WTC11 (cell line): ENCODE data around the gene MPI. TPM values are rescaled to one million over a fixed set of nuclear protein-coding genes. Genes with fewer than 3 reads are reported as not detected.

Source experiments
- ATAC-seq: fragments of 200-7000 bp; cut with Tn5 transposase; 2 replicates; pipeline ENCODE4 v1.10.0; 2021; ENCODE audit warnings: mild to moderate bottlenecking, moderate library complexity
- CTCF ChIA-PET: fragments of 300-600 bp; sonication (Branson Sonifier 250); formaldehyde crosslinking; loops from one replicate; lab custom pipeline; 2021; ENCODE audit warnings: antibody characterized with exemption; lab: Charles Lee
- POLR2A ChIA-PET: fragments of 350-600 bp; sonication (Branson Sonifier 250); formaldehyde crosslinking; loops from one replicate; lab custom pipeline; 2021; ENCODE audit warnings: antibody characterized with exemption; lab: Charles Lee
- DNase-seq: peaks from one replicate; pipeline ENCODE4 v3.0.0; 2021; ENCODE audit warnings: low spot score
- H3K27ac Mint-ChIP-seq: 2 replicates; pipeline ENCODE4 v1.8.0; 2021; ENCODE audit warnings: mixed read lengths
- H3K27me3 Mint-ChIP-seq: 2 replicates; pipeline ENCODE4 v1.8.0; 2021; ENCODE audit warnings: low read depth, mild to moderate bottlenecking, moderate library complexity, mixed read lengths
- H3K36me3 Mint-ChIP-seq: 2 replicates; pipeline ENCODE4 v1.8.0; 2021; ENCODE audit warnings: mixed read lengths
- H3K4me1 Mint-ChIP-seq: 2 replicates; pipeline ENCODE4 v1.8.0; 2022; ENCODE audit warnings: mixed read lengths
- H3K4me3 Mint-ChIP-seq: 2 replicates; pipeline ENCODE4 v1.8.0; 2021; ENCODE audit warnings: mild to moderate bottlenecking, moderate library complexity, mixed read lengths
- H3K9me3 Mint-ChIP-seq: 2 replicates; pipeline ENCODE4 v1.8.0; 2021; ENCODE audit warnings: mixed read lengths
- CREB1 ChIP-seq: sonication (generic); formaldehyde crosslinking; IDR thresholded peaks from 2 replicates; pipeline ENCODE4 v1.8.0; 2023; ENCODE audit warnings: mild to moderate bottlenecking, missing genetic modification reagents
- CREM ChIP-seq: sonication (generic); formaldehyde crosslinking; IDR thresholded peaks from 2 replicates; pipeline ENCODE4 v1.8.1; 2022; ENCODE audit warnings: mild to moderate bottlenecking, missing genetic modification reagents, moderate library complexity
- FOXJ3 ChIP-seq: sonication (generic); formaldehyde crosslinking; IDR thresholded peaks from 2 replicates; pipeline ENCODE4 v1.9.0; 2021; ENCODE audit warnings: missing genetic modification reagents, mild to moderate bottlenecking, borderline replicate concordance
- GTF2I ChIP-seq: fragments of 250-450 bp; sonication (Bioruptor Pico); conservative IDR thresholded peaks from 2 replicates; pipeline ENCODE4 v1.4.0; 2021; ENCODE audit warnings: mild to moderate bottlenecking
- IRF2 ChIP-seq: sonication (generic); formaldehyde crosslinking; IDR thresholded peaks from 2 replicates; pipeline ENCODE4 v1.8.0; 2022; ENCODE audit warnings: low read depth, missing genetic modification reagents, borderline replicate concordance
- JUN ChIP-seq: sonication (generic); formaldehyde crosslinking; IDR thresholded peaks from 2 replicates; pipeline ENCODE4 v1.8.0; 2023; ENCODE audit warnings: mild to moderate bottlenecking, missing genetic modification reagents
- MYBL2 ChIP-seq: sonication (generic); formaldehyde crosslinking; IDR thresholded peaks from 2 replicates; pipeline ENCODE4 v1.8.1; 2023; ENCODE audit warnings: mild to moderate bottlenecking, moderate library complexity, missing genetic modification reagents
- NR2C2 ChIP-seq: sonication (generic); formaldehyde crosslinking; IDR thresholded peaks from 2 replicates; pipeline ENCODE4 v1.8.0; 2022; ENCODE audit warnings: mild to moderate bottlenecking, missing genetic modification reagents
- RORB ChIP-seq: fragments of 250-450 bp; sonication (Bioruptor Pico); IDR thresholded peaks from 2 replicates; pipeline ENCODE4 v1.9.0; 2021; ENCODE audit warnings: mild to moderate bottlenecking
- SMAD4 ChIP-seq: sonication (generic); formaldehyde crosslinking; IDR thresholded peaks from 2 replicates; pipeline ENCODE4 v1.8.0; 2022; ENCODE audit warnings: mild to moderate bottlenecking, missing genetic modification reagents
- SOX15 ChIP-seq: fragments of 250-450 bp; sonication (Bioruptor Pico); IDR thresholded peaks from 2 replicates; pipeline ENCODE4 v1.9.0; 2021; ENCODE audit warnings: mild to moderate bottlenecking
- TCF7 ChIP-seq: sonication (generic); formaldehyde crosslinking; IDR thresholded peaks from 2 replicates; pipeline ENCODE4 v1.8.0; 2022; ENCODE audit warnings: mild to moderate bottlenecking, low read depth, missing genetic modification reagents, moderate library complexity
- TEAD4 ChIP-seq: sonication (generic); formaldehyde crosslinking; IDR thresholded peaks from 2 replicates; pipeline ENCODE4 v1.8.0; 2022; ENCODE audit warnings: mild to moderate bottlenecking, missing genetic modification reagents
- ZNF121 ChIP-seq: sonication (generic); formaldehyde crosslinking; IDR thresholded peaks from 2 replicates; pipeline ENCODE4 v1.8.0; 2023; ENCODE audit warnings: missing genetic modification reagents
- ZNF138 ChIP-seq: sonication (generic); formaldehyde crosslinking; conservative IDR thresholded peaks from 2 replicates; pipeline ENCODE4 v1.8.1; 2022; ENCODE audit warnings: mild to moderate bottlenecking, moderate library complexity, missing genetic modification reagents
- ZNF232 ChIP-seq: sonication (generic); formaldehyde crosslinking; IDR thresholded peaks from 2 replicates; pipeline ENCODE4 v1.8.0; 2022; ENCODE audit warnings: mild to moderate bottlenecking, missing genetic modification reagents
- ZNF317 ChIP-seq: sonication (generic); formaldehyde crosslinking; IDR thresholded peaks from 2 replicates; pipeline ENCODE4 v1.8.1; 2023; ENCODE audit warnings: low read depth, mild to moderate bottlenecking, moderate library complexity, missing genetic modification reagents, borderline replicate concordance
- ZNF425 ChIP-seq: fragments of 250-450 bp; sonication (Bioruptor Pico); conservative IDR thresholded peaks from 2 replicates; pipeline ENCODE4 v1.9.0; 2021; ENCODE audit warnings: mild to moderate bottlenecking
- total RNA-seq: library from RNA; stranded (reverse); gene quantifications from 3 replicates; pipeline ENCODE4 v1.2.3, GENCODE V29; 2021
- TF ChIP-seq, protein P1 (sequence below): sonication (generic); formaldehyde crosslinking; IDR thresholded peaks from 2 replicates; pipeline ENCODE4 v1.8.1; 2022; ENCODE audit warnings: missing genetic modification reagents, borderline replicate concordance
- TF ChIP-seq, protein P2 (sequence below): fragments of 250-450 bp; sonication (Bioruptor Pico); IDR thresholded peaks from 2 replicates; pipeline ENCODE4 v1.8.0; 2021; ENCODE audit warnings: mild to moderate bottlenecking
- TF ChIP-seq, protein P3 (sequence below): fragments of 200-600 bp; IDR thresholded peaks from 2 replicates; pipeline ENCODE4 v1.8.0; 2022; ENCODE audit warnings: antibody characterized with exemption

Gene MPI
- total RNA-seq, 1 experiment from 2014 or later = 36.3 TPM

- TF ChIP-seq, protein P1, sequence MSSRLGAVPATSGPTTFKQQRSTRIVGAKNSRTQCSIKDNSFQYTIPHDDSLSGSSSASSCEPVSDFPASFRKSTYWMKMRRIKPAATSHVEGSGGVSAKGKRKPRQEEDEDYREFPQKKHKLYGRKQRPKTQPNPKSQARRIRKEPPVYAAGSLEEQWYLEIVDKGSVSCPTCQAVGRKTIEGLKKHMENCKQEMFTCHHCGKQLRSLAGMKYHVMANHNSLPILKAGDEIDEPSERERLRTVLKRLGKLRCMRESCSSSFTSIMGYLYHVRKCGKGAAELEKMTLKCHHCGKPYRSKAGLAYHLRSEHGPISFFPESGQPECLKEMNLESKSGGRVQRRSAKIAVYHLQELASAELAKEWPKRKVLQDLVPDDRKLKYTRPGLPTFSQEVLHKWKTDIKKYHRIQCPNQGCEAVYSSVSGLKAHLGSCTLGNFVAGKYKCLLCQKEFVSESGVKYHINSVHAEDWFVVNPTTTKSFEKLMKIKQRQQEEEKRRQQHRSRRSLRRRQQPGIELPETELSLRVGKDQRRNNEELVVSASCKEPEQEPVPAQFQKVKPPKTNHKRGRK = no peak
- TF ChIP-seq TCF7 (CRISPR knock-in tag) (no peak), IRF2 (no peak), MYBL2 (CRISPR knock-in tag) (no peak), ZNF317 (no peak), RORB (CRISPR knock-in tag) (no peak)
Observed at GRCh38 chr15:74873036-74873755, 16.6 kb upstream of the MPI start, which contains the start of gene SCAMP2 (continued).

DNA sequence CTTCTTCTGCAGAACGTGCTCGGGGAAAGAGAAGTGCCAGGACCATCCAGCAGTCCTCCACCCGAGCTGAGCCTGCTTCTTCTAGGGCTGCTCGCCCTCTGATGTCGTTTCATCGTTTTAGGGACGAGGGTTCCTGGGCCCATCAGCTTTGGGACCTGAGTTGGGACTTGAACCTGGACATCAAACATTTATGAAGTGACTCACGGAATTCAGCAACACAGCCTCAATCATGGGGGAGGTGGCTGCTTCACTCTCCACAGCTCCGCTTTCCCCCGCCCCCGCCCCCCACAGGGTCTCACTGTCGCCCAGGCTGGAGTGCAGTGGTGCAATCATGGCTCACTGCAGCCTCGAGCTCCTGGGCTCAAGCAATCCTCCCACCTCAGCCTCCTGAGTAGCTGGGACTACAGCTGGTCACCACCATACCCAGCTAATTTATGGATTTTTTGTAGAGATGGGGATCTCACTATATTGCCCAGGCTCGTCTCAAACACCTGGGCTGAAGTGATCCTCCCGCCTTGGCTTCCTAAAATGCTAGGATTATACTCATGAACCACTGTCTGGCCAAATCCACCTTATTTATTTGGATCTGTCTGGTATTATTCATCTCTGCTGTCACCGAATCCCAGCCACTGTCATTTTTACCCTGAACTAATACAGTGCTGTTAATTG, 16.0 kb upstream of the MPI start:
- ATAC-seq = peak; percentile 12
- H3K36me3 Mint-ChIP-seq = 0 out of 2 replicates have a peak, but pooled peaks cover 5% of the 10 kb centered on the region
- peak; percentile 37 for DNase-seq
- no peaks in the 10 kb centered on the region; the same call in 1 of the 2 replicates for H3K27me3 Mint-ChIP-seq
- no peaks in the 10 kb centered on the region for H3K9me3 Mint-ChIP-seq
- peaks cover 20% of the 10 kb centered on the region for H3K4me1 Mint-ChIP-seq
- peak overlapping the region; percentile 81 for H3K27ac Mint-ChIP-seq
- peak overlapping the region; percentile 93 for H3K4me3 Mint-ChIP-seq
- ChIA-PET CTCF (interaction anchor here (0.8 to 1.2 kb wide), 3 partner anchors 15 to 96 kb away, joined by 3 read pairs; no protein-coding TSS in a partner anchor), POLR2A (interaction anchor here (0.9 to 1.1 kb wide), 3 partner anchors 28 to 114 kb away, joined by 3 read pairs; partner anchors contain the start of gene RPP25)
- TF ChIP-seq ZNF121 = peak; percentile 68
- TF ChIP-seq, protein P2, sequence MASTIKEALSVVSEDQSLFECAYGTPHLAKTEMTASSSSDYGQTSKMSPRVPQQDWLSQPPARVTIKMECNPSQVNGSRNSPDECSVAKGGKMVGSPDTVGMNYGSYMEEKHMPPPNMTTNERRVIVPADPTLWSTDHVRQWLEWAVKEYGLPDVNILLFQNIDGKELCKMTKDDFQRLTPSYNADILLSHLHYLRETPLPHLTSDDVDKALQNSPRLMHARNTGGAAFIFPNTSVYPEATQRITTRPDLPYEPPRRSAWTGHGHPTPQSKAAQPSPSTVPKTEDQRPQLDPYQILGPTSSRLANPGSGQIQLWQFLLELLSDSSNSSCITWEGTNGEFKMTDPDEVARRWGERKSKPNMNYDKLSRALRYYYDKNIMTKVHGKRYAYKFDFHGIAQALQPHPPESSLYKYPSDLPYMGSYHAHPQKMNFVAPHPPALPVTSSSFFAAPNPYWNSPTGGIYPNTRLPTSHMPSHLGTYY (CRISPR knock-in tag) = no peak
- no peak for TF ChIP-seq ZNF138

DNA sequence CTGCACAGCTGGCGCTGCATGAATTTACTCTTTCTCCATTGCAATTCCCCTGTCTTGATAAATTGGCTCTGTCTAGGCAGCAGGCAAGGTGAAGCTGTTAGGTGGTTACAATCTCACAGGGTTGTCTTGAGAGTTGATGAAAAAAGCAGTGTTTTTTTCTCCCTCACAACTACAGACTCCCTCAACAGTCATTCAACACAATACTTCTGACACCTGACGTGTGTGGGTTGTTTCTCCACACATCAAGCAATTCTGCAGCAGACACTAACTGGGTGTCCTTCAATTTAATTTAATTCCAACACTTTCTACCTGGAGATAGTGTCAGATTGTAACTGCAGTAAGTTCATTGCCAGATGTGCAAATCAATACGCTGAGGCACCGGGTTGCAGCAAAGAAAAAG, 11.6 kb upstream of the MPI start:
- peaks cover 7% of the 10 kb centered on the region for H3K27me3 Mint-ChIP-seq
- ChIA-PET CTCF (interaction anchor here (0.7 to 1.9 kb wide), 2 partner anchors 14 to 23 kb away, joined by 3 to 11 read pairs; no protein-coding TSS in a partner anchor), POLR2A (interaction anchor here (0.7 kb wide), 1 partner anchor 79 kb away, joined by 6 read pairs; no protein-coding TSS in a partner anchor)
- H3K36me3 Mint-ChIP-seq = peaks cover 5% of the 10 kb centered on the region; the same call in 1 of the 2 replicates
- no peaks in the 10 kb centered on the region for H3K4me1 Mint-ChIP-seq
- no peak for ATAC-seq
- no peak overlapping the region for H3K27ac Mint-ChIP-seq
- peaks cover 6% of the 10 kb centered on the region for H3K9me3 Mint-ChIP-seq
- TF ChIP-seq TEAD4 (CRISPR knock-in tag) (no peak), SOX15 (CRISPR knock-in tag) (no peak), NR2C2 (CRISPR knock-in tag) (no peak), ZNF425 (CRISPR knock-in tag) (no peak), FOXJ3 (no peak), JUN (CRISPR knock-in tag) (no peak), GTF2I (CRISPR knock-in tag) (no peak), SMAD4 (CRISPR knock-in tag) (no peak), ZNF232 (CRISPR knock-in tag) (no peak), CREM (CRISPR knock-in tag) (no peak), CREB1 (no peak), TCF7 (CRISPR knock-in tag) (no peak)
- TF ChIP-seq, protein P2 (CRISPR knock-in tag) = no peak
- TF ChIP-seq, protein P3, sequence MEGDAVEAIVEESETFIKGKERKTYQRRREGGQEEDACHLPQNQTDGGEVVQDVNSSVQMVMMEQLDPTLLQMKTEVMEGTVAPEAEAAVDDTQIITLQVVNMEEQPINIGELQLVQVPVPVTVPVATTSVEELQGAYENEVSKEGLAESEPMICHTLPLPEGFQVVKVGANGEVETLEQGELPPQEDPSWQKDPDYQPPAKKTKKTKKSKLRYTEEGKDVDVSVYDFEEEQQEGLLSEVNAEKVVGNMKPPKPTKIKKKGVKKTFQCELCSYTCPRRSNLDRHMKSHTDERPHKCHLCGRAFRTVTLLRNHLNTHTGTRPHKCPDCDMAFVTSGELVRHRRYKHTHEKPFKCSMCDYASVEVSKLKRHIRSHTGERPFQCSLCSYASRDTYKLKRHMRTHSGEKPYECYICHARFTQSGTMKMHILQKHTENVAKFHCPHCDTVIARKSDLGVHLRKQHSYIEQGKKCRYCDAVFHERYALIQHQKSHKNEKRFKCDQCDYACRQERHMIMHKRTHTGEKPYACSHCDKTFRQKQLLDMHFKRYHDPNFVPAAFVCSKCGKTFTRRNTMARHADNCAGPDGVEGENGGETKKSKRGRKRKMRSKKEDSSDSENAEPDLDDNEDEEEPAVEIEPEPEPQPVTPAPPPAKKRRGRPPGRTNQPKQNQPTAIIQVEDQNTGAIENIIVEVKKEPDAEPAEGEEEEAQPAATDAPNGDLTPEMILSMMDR = no peak
- H3K4me3 Mint-ChIP-seq = no peak overlapping the region
- no peak for DNase-seq
